Measurements from ENCODE around the gene ARHGEF7.

GRCh38 chr13:111111376-111111937, 3.7 kb upstream of the ARHGEF7 start:
- no peak for TF ChIP-seq CTCF (IDR thresholded peaks at IDR 0.05)
- no peak for TF ChIP-seq POLR2A (IDR thresholded peaks at IDR 0.05)

Data from lower leg skin (tissue), 3 donors.